Activated naive CD4-positive, alpha-beta T cell treated with anti-CD3 and anti-CD28 coated beads for 36 hours (primary cell): Measurements from ENCODE around the gene FHIT. TPM values are rescaled to one million over a fixed set of nuclear protein-coding genes. Genes with fewer than 3 reads are reported as not detected.

ENCODE experiments used
- CTCF ChIA-PET: fragments of 350-600 bp; sonication (Branson Sonifier 250); formaldehyde crosslinking; loops from one replicate; lab custom pipeline; 2021; ENCODE audit warnings: antibody characterized with exemption; lab: Charles Lee
- DNase-seq: peaks from one replicate; pipeline ENCODE4 v3.0.0-alpha.2; 2020
- H3K27ac Mint-ChIP-seq: one replicate; pipeline ENCODE4 v1.8.0; 2021; ENCODE audit warnings: mild to moderate bottlenecking, mixed read lengths
- H3K27me3 Mint-ChIP-seq: one replicate; pipeline ENCODE4 v1.8.0; 2021; ENCODE audit warnings: low read depth, mixed read lengths
- H3K36me3 Mint-ChIP-seq: one replicate; pipeline ENCODE4 v1.8.0; 2021; ENCODE audit warnings: low read depth, mixed read lengths
- H3K4me1 Mint-ChIP-seq: one replicate; pipeline ENCODE4 v1.8.0; 2021; ENCODE audit warnings: low read depth, mixed read lengths
- H3K4me3 Mint-ChIP-seq: one replicate; pipeline ENCODE4 v1.8.0; 2021; ENCODE audit warnings: mild to moderate bottlenecking, moderate library complexity, mixed read lengths
- H3K9me3 Mint-ChIP-seq: one replicate; pipeline ENCODE4 v1.8.0; 2021; ENCODE audit warnings: mixed read lengths
- intact Hi-C: fragments of 100-400 bp; cut with micrococcal nuclease; formaldehyde crosslinking; loops from one replicate; pipeline ENCODE4 v1.15.1; 2023
- total RNA-seq, 2 experiments: library from RNA; stranded (reverse); gene quantifications; one replicate each; pipeline ENCODE4 v1.2.3, GENCODE V29; 2021

FHIT gene
- total RNA-seq, 2 experiments from 2014 or later: 20.2 to 22.7 TPM

- CTCF ChIA-PET: no interaction called here
- no peak overlapping the region for H3K4me3 Mint-ChIP-seq
These were observed 913.8 kb downstream of the FHIT start for GRCh38 chr3:60337421-60337820.

GRCh38 chr3:60336061-60336460 lies 915.2 kb downstream of the FHIT start:
- no peak for DNase-seq
- CTCF ChIA-PET: interaction anchor here (0.9 kb wide), 1 partner anchor 32 kb away, joined by 3 read pairs; no protein-coding TSS in a partner anchor
- Mint-ChIP-seq H3K27me3 (no peaks in the 10 kb centered on the region), H3K4me1 (peaks cover 5% of the 10 kb centered on the region), H3K9me3 (no peaks in the 10 kb centered on the region), H3K4me3 (no peak overlapping the region), H3K27ac (no peak overlapping the region), H3K36me3 (no peaks in the 10 kb centered on the region)
- intact Hi-C loops: no loop called here

More at GRCh38 chr3:60337421-60337820, 913.8 kb downstream of the FHIT start:
- intact Hi-C loops: no loop called here
- no peak for DNase-seq
- H3K9me3 Mint-ChIP-seq: no peaks in the 10 kb centered on the region
- H3K4me1 Mint-ChIP-seq: peaks cover 5% of the 10 kb centered on the region
- no peaks in the 10 kb centered on the region for H3K27me3 Mint-ChIP-seq
- no peak overlapping the region for H3K27ac Mint-ChIP-seq
- H3K36me3 Mint-ChIP-seq: no peaks in the 10 kb centered on the region

- Mint-ChIP-seq H3K27ac (no peak overlapping the region), H3K27me3 (no peaks in the 10 kb centered on the region), H3K9me3 (no peaks in the 10 kb centered on the region), H3K4me1 (peaks cover 5% of the 10 kb centered on the region), H3K4me3 (no peak overlapping the region), H3K36me3 (no peaks in the 10 kb centered on the region)
- no peak for DNase-seq
- CTCF ChIA-PET: no interaction called here
- intact Hi-C loops: no loop called here
These were observed 917.5 kb downstream of the FHIT start for GRCh38 chr3:60333710-60334109.

GRCh38 chr3:60330107-60330506 lies 921.1 kb downstream of the FHIT start:
- H3K36me3 Mint-ChIP-seq: no peaks in the 10 kb centered on the region
- no peak overlapping the region for H3K27ac Mint-ChIP-seq
- no peaks in the 10 kb centered on the region for H3K27me3 Mint-ChIP-seq
- H3K4me3 Mint-ChIP-seq: no peak overlapping the region
- CTCF ChIA-PET: no interaction called here
- H3K9me3 Mint-ChIP-seq: no peaks in the 10 kb centered on the region
- peaks cover 5% of the 10 kb centered on the region for H3K4me1 Mint-ChIP-seq
- no peak for DNase-seq
- intact Hi-C loops: no loop called here

DNA sequence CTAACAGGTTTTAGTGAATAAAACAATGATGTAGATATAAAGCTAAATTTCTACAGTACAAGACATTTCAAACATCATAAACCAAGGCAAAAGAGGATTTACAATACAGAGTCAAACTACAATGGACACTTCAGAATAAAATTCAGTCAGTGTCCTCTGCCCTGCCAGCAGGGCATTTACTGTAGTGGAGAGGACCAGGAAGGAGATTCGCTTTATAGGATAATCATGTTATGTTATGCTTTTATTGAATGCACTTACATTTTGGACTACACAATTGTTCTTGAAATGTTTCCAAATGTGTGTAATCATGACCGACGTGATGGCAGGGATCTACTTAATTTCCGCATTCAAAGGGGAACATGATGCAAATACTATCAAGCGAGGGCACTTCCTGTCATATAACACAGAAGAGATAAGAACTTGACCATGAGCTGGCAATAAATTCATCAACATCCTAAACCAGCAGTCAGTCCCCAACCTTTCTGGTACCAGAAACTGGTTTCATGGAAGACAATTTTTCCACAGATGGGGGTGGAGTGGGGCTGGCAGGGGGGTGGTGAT lies 925.6 kb downstream of the FHIT start:
- Mint-ChIP-seq H3K27ac (no peak overlapping the region), H3K27me3 (no peaks in the 10 kb centered on the region), H3K4me3 (no peak overlapping the region), H3K4me1 (no peaks in the 10 kb centered on the region), H3K9me3 (no peaks in the 10 kb centered on the region), H3K36me3 (no peaks in the 10 kb centered on the region)
- intact Hi-C loops: no loop called here
- CTCF ChIA-PET: no interaction called here
- DNase-seq: no peak

GRCh38 chr3:60323651-60324050 lies 927.6 kb downstream of the FHIT start:
- Mint-ChIP-seq H3K27me3 (no peaks in the 10 kb centered on the region), H3K27ac (no peak overlapping the region), H3K36me3 (no peaks in the 10 kb centered on the region), H3K4me3 (no peak overlapping the region), H3K4me1 (no peaks in the 10 kb centered on the region), H3K9me3 (no peaks in the 10 kb centered on the region)
- no peak for DNase-seq
- intact Hi-C loops: no loop called here
- CTCF ChIA-PET: no interaction called here

DNA sequence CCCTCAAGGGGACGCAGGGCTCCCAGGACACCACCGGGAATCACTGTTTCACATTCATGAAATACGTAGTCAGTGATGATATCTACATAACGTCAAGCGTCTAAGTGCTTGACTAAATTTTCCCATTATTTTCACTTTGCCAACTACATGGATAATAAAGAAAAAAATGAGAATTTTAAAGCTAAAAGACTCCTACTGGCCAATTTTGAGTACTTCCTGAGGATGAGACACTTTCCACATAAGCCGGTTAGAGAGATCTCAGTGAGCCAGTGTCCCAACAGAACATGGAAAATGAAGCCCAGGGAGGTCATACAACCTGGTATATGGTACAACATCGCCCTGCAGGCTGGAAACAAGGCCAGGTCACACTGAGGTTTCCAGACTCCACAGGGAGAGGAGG lies 928.1 kb downstream of the FHIT start:
- CTCF ChIA-PET: no interaction called here
- no peaks in the 10 kb centered on the region for H3K27me3 Mint-ChIP-seq
- no peak overlapping the region for H3K27ac Mint-ChIP-seq
- H3K36me3 Mint-ChIP-seq: no peaks in the 10 kb centered on the region
- H3K4me1 Mint-ChIP-seq: no peaks in the 10 kb centered on the region
- DNase-seq: no peak
- no peak overlapping the region for H3K4me3 Mint-ChIP-seq
- intact Hi-C loops: no loop called here
- H3K9me3 Mint-ChIP-seq: no peaks in the 10 kb centered on the region

GRCh38 chr3:60322298-60322856 lies 928.9 kb downstream of the FHIT start:
- CTCF ChIA-PET: no interaction called here
- H3K9me3 Mint-ChIP-seq: no peaks in the 10 kb centered on the region

GRCh38 chr3:60319179-60319858 lies 931.9 kb downstream of the FHIT start:
- intact Hi-C loops: no loop called here
- Mint-ChIP-seq H3K4me3 (no peak overlapping the region), H3K4me1 (peaks cover 3% of the 10 kb centered on the region), H3K9me3 (peaks cover 2% of the 10 kb centered on the region), H3K36me3 (no peaks in the 10 kb centered on the region), H3K27me3 (no peaks in the 10 kb centered on the region), H3K27ac (no peak overlapping the region)
- CTCF ChIA-PET: no interaction called here
- no peak for DNase-seq

More at GRCh38 chr3:60322298-60322856, 928.9 kb downstream of the FHIT start:
- no peak for DNase-seq
- H3K4me1 Mint-ChIP-seq: no peaks in the 10 kb centered on the region
- intact Hi-C loops: no loop called here
- no peaks in the 10 kb centered on the region for H3K36me3 Mint-ChIP-seq
- H3K27me3 Mint-ChIP-seq: no peaks in the 10 kb centered on the region
- H3K27ac Mint-ChIP-seq: no peak overlapping the region
- no peak overlapping the region for H3K4me3 Mint-ChIP-seq

DNA sequence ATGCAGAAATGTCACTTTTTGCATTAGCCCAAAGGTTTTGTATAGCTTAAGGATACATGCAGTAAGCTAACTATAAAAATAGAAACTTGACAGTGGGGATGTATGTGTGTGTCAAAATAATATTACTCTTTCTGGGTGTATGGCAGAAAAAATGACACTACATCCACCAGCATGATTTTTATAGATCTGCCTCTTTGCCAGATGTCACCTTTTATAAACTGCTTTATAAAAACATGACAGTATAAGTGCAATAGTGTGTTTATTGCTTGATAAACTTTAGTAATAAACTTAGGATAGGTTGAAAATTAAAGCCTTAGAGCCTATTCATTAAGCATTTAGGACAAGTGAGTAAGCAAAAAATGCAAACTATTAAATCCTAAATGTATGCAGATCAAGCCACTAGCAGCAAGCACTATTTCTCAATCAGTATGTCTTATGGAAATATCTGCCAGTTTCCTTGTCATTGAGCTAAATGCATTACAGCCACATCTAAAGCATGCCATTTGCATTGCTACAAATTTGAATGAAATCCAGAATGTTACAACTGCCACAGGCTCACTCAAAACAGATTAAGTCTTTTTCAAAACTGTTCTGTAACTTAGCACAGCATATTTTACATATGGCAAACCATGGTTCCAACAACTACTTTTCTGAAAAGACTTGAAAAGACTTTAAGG lies 935.0 kb downstream of the FHIT start:
- Mint-ChIP-seq H3K27ac (no peak overlapping the region), H3K4me1 (peaks cover 15% of the 10 kb centered on the region), H3K27me3 (no peaks in the 10 kb centered on the region), H3K9me3 (peaks cover 2% of the 10 kb centered on the region), H3K4me3 (no peak overlapping the region), H3K36me3 (no peaks in the 10 kb centered on the region)
- intact Hi-C loops: no loop called here
- CTCF ChIA-PET: no interaction called here
- no peak for DNase-seq

DNA sequence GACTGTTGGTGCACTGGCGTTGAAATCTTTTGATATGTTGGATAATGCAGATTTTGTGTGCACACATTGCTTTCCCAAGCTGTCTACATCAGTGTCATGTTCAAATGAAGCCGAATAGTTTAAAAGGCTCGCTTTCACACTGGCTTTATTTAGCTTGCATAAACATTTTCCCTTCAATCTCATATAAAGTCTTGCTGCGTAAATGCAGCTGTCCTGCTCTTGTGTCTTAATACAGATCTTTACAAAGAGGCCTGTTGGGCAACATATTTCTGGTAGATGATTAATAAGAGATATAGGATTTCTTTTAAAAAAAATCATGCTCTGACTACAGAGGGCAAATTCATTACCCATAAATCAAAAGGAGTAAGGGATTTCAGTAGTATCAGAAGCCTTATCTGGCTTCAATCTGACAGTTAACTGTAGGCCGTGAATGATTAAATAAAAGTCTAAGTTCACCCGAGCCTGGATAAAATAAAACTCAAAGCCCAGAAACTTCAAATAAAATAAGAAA lies 937.2 kb downstream of the FHIT start:
- H3K27ac Mint-ChIP-seq: no peak overlapping the region
- H3K9me3 Mint-ChIP-seq: peaks cover 2% of the 10 kb centered on the region
- intact Hi-C loops: loop anchor here (1.0 to 5.0 kb wide), 3 partner anchors 51 to 232 kb away; no protein-coding TSS in a partner anchor
- no peaks in the 10 kb centered on the region for H3K27me3 Mint-ChIP-seq
- no peak for DNase-seq
- CTCF ChIA-PET: no interaction called here
- peaks cover 15% of the 10 kb centered on the region for H3K4me1 Mint-ChIP-seq
- H3K4me3 Mint-ChIP-seq: no peak overlapping the region
- H3K36me3 Mint-ChIP-seq: no peaks in the 10 kb centered on the region

DNA sequence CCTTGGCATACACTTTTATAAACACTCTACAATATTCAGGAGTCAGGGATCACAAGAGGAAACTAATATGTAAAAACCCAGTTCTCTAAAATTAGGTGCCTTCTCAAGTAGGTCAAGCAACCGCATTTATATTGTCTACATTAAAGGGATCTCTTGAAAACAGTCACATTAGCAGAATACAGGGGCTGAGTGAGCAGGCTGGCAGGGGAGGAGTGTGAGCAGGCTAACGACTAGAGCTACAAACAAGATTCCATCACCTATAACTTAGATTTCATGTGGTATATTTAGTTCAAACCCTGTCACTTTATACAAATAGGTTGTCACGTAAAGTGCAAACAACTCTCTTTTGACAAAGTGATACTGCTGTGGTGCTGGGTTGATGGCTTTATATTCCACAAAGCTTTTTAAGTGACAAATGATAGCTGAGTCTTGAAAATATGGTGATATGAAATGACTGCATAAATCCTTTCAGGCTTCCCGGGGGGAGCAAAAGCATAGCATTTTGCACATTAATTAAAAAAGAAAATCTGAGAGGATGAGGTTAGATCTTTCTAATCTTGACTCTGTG lies 937.9 kb downstream of the FHIT start:
- Mint-ChIP-seq H3K27me3 (no peaks in the 10 kb centered on the region), H3K4me1 (peaks cover 15% of the 10 kb centered on the region), H3K36me3 (no peaks in the 10 kb centered on the region), H3K9me3 (peaks cover 2% of the 10 kb centered on the region), H3K4me3 (no peak overlapping the region), H3K27ac (no peak overlapping the region)
- CTCF ChIA-PET: no interaction called here
- DNase-seq: no peak
- intact Hi-C loops: loop anchor here (5.0 kb wide), 1 partner anchor 231 kb away; no protein-coding TSS in a partner anchor
